Stimulated activated naive B cell treated with anti-CD40 and anti-IgM and Interleukin-4, amounts not matched to agents 10 μg/mL and 1 μg/mL and 100 μg/mL, for 72 hours (primary cell): ENCODE data around the gene BNC2.

Experiments
- ATAC-seq, 2 donors: fragments of 150-1000 bp; cut with Tn5 transposase; replicated peaks; 2 replicates each; pipeline ENCODE4 v1.10.0; 2021; ENCODE audit warnings: moderate library complexity in 1 of 2
- DNase-seq: peaks from one replicate; pipeline ENCODE4 v3.0.0; 2021
- H3K27ac Mint-ChIP-seq: one replicate; pipeline ENCODE4 v1.8.0; 2022; ENCODE audit warnings: mild to moderate bottlenecking, mixed read lengths
- H3K27me3 Mint-ChIP-seq, 2 donors: one replicate each; pipeline ENCODE4 v1.8.0; 2022; ENCODE audit warnings: mixed read lengths in 2 of 2
- H3K36me3 Mint-ChIP-seq, 2 donors: one replicate each; pipeline ENCODE4 v1.8.0; 2022; ENCODE audit warnings: mixed read lengths in 2 of 2, mild to moderate bottlenecking in 1 of 2
- H3K4me1 Mint-ChIP-seq, 2 donors: one replicate each; pipeline ENCODE4 v1.8.0; 2022; ENCODE audit warnings: mixed read lengths in 2 of 2, mild to moderate bottlenecking in 1 of 2
- H3K4me3 Mint-ChIP-seq, 2 donors: one replicate each; pipeline ENCODE4 v1.8.0; 2022; ENCODE audit warnings: mild to moderate bottlenecking in 2 of 2, mixed read lengths in 2 of 2, moderate library complexity in 1 of 2
- H3K9me3 Mint-ChIP-seq, 2 donors: one replicate each; pipeline ENCODE4 v1.8.0; 2022; ENCODE audit warnings: mixed read lengths in 2 of 2, mild to moderate bottlenecking in 1 of 2

BNC2 gene

GRCh38 chr9:16681652-16681987 is 188.8 kb downstream of the BNC2 start:
- peaks cover 0 to 3% of the 10 kb centered on the region in 2 donors for H3K9me3 Mint-ChIP-seq
- no peaks in the 10 kb centered on the region for H3K4me1 Mint-ChIP-seq
- H3K27ac Mint-ChIP-seq, result no peak overlapping the region
- H3K27me3 Mint-ChIP-seq, result no peaks in the 10 kb centered on the region
- DNase-seq (no peak), ATAC-seq (no peak)
- no peak overlapping the region for H3K4me3 Mint-ChIP-seq
- no peaks in the 10 kb centered on the region for H3K36me3 Mint-ChIP-seq

- H3K9me3 Mint-ChIP-seq, result peaks cover 0 to 2% of the 10 kb centered on the region in 2 donors
- DNase-seq (no peak), ATAC-seq (no peak)
- H3K36me3 Mint-ChIP-seq, result no peaks in the 10 kb centered on the region
- H3K4me1 Mint-ChIP-seq, result no peaks in the 10 kb centered on the region
- no peaks in the 10 kb centered on the region for H3K27me3 Mint-ChIP-seq
- H3K27ac Mint-ChIP-seq, result no peak overlapping the region
- no peak overlapping the region for H3K4me3 Mint-ChIP-seq
These were observed 189.4 kb downstream of the BNC2 start for GRCh38 chr9:16680975-16681651.

GRCh38 chr9:16680541-16680940 is 189.9 kb downstream of the BNC2 start:
- H3K4me1 Mint-ChIP-seq, result no peaks in the 10 kb centered on the region
- no peak overlapping the region for H3K4me3 Mint-ChIP-seq
- H3K27ac Mint-ChIP-seq, result no peak overlapping the region
- no peak for ATAC-seq
- no peak for DNase-seq
- peaks cover 0 to 2% of the 10 kb centered on the region in 2 donors for H3K9me3 Mint-ChIP-seq
- H3K36me3 Mint-ChIP-seq, result no peaks in the 10 kb centered on the region
- no peaks in the 10 kb centered on the region for H3K27me3 Mint-ChIP-seq

GRCh38 chr9:16679327-16679821 is 191.1 kb downstream of the BNC2 start:
- Mint-ChIP-seq H3K36me3 (no peaks in the 10 kb centered on the region), H3K4me3 (no peak overlapping the region), H3K9me3 (no peaks in the 10 kb centered on the region), H3K27ac (no peak overlapping the region), H3K27me3 (no peaks in the 10 kb centered on the region), H3K4me1 (no peaks in the 10 kb centered on the region)
- ATAC-seq (no peak), DNase-seq (no peak)

- ATAC-seq, result no peak
- H3K4me1 Mint-ChIP-seq, result no peaks in the 10 kb centered on the region
- no peak overlapping the region for H3K27ac Mint-ChIP-seq
- no peak for DNase-seq
- H3K27me3 Mint-ChIP-seq, result no peaks in the 10 kb centered on the region
- H3K4me3 Mint-ChIP-seq, result no peak overlapping the region
- no peaks in the 10 kb centered on the region for H3K9me3 Mint-ChIP-seq
- no peaks in the 10 kb centered on the region for H3K36me3 Mint-ChIP-seq
These were observed 194.0 kb downstream of the BNC2 start for GRCh38 chr9:16676519-16676918.

GRCh38 chr9:16675131-16675530 is 195.3 kb downstream of the BNC2 start:
- ATAC-seq, result no peak
- no peaks in the 10 kb centered on the region for H3K4me1 Mint-ChIP-seq
- H3K9me3 Mint-ChIP-seq, result no peaks in the 10 kb centered on the region

GRCh38 chr9:16673171-16673570 is 197.3 kb downstream of the BNC2 start:
- no peak overlapping the region for H3K27ac Mint-ChIP-seq

More at GRCh38 chr9:16675131-16675530, 195.3 kb downstream of the BNC2 start:
- no peaks in the 10 kb centered on the region for H3K36me3 Mint-ChIP-seq
- H3K27ac Mint-ChIP-seq, result no peak overlapping the region
- no peak for DNase-seq
- no peak overlapping the region for H3K4me3 Mint-ChIP-seq
- H3K27me3 Mint-ChIP-seq, result no peaks in the 10 kb centered on the region

GRCh38 chr9:16672501-16672900 is 198.0 kb downstream of the BNC2 start:
- H3K27me3 Mint-ChIP-seq, result no peaks in the 10 kb centered on the region
- H3K9me3 Mint-ChIP-seq, result no peaks in the 10 kb centered on the region
- no peak overlapping the region for H3K4me3 Mint-ChIP-seq
- ATAC-seq (no peak), DNase-seq (no peak)
- H3K27ac Mint-ChIP-seq, result no peak overlapping the region
- H3K4me1 Mint-ChIP-seq, result no peaks in the 10 kb centered on the region
- H3K36me3 Mint-ChIP-seq, result no peaks in the 10 kb centered on the region

More at GRCh38 chr9:16673171-16673570, 197.3 kb downstream of the BNC2 start:
- ATAC-seq, result no peak
- no peaks in the 10 kb centered on the region for H3K9me3 Mint-ChIP-seq
- no peak for DNase-seq
- H3K36me3 Mint-ChIP-seq, result no peaks in the 10 kb centered on the region
- no peaks in the 10 kb centered on the region for H3K27me3 Mint-ChIP-seq
- H3K4me1 Mint-ChIP-seq, result no peaks in the 10 kb centered on the region
- no peak overlapping the region for H3K4me3 Mint-ChIP-seq

- H3K36me3 Mint-ChIP-seq, result no peaks in the 10 kb centered on the region
- ATAC-seq, result no peak
- no peak overlapping the region for H3K4me3 Mint-ChIP-seq
- no peak for DNase-seq
- no peak overlapping the region for H3K27ac Mint-ChIP-seq
- no peaks in the 10 kb centered on the region for H3K9me3 Mint-ChIP-seq
- no peaks in the 10 kb centered on the region for H3K4me1 Mint-ChIP-seq
- no peaks in the 10 kb centered on the region for H3K27me3 Mint-ChIP-seq
These were observed 198.8 kb downstream of the BNC2 start for GRCh38 chr9:16671591-16672137.

GRCh38 chr9:16670791-16671190 is 199.7 kb downstream of the BNC2 start:
- Mint-ChIP-seq H3K9me3 (no peaks in the 10 kb centered on the region), H3K4me1 (no peaks in the 10 kb centered on the region), H3K27ac (no peak overlapping the region), H3K36me3 (no peaks in the 10 kb centered on the region), H3K27me3 (no peaks in the 10 kb centered on the region), H3K4me3 (no peak overlapping the region)
- DNase-seq (no peak), ATAC-seq (no peak)

GRCh38 chr9:16668734-16669295 is 201.7 kb downstream of the BNC2 start:
- H3K4me1 Mint-ChIP-seq, result no peaks in the 10 kb centered on the region
- no peak for DNase-seq

GRCh38 chr9:16664211-16664610 is 206.3 kb downstream of the BNC2 start:
- Mint-ChIP-seq H3K4me1 (no peaks in the 10 kb centered on the region), H3K36me3 (no peaks in the 10 kb centered on the region), H3K27me3 (no peaks in the 10 kb centered on the region), H3K4me3 (no peak overlapping the region), H3K27ac (no peak overlapping the region), H3K9me3 (peaks cover 0 to 3% of the 10 kb centered on the region in 2 donors)
- no peak for ATAC-seq
- DNase-seq, result no peak

More at GRCh38 chr9:16668734-16669295, 201.7 kb downstream of the BNC2 start:
- Mint-ChIP-seq H3K9me3 (no peaks in the 10 kb centered on the region), H3K36me3 (no peaks in the 10 kb centered on the region), H3K27me3 (no peaks in the 10 kb centered on the region), H3K27ac (no peak overlapping the region), H3K4me3 (no peak overlapping the region)
- no peak for ATAC-seq

- Mint-ChIP-seq H3K4me3 (no peak overlapping the region), H3K27ac (no peak overlapping the region), H3K36me3 (no peaks in the 10 kb centered on the region), H3K9me3 (peaks cover 0 to 3% of the 10 kb centered on the region in 2 donors), H3K4me1 (no peaks in the 10 kb centered on the region), H3K27me3 (no peaks in the 10 kb centered on the region)
- ATAC-seq (no peak), DNase-seq (no peak)
These were observed 208.7 kb downstream of the BNC2 start for GRCh38 chr9:16661816-16662215.

- H3K36me3 Mint-ChIP-seq, result no peaks in the 10 kb centered on the region
- no peaks in the 10 kb centered on the region for H3K27me3 Mint-ChIP-seq
- H3K4me3 Mint-ChIP-seq, result no peak overlapping the region
- no peaks in the 10 kb centered on the region for H3K4me1 Mint-ChIP-seq
- no peak overlapping the region for H3K27ac Mint-ChIP-seq
- H3K9me3 Mint-ChIP-seq, result peaks cover 0 to 3% of the 10 kb centered on the region in 2 donors
- ATAC-seq (no peak), DNase-seq (no peak)
These were observed 211.4 kb downstream of the BNC2 start for GRCh38 chr9:16659096-16659495.
